ENCODE measurements around the gene CYRIA.

The CYRIA gene

DNA sequence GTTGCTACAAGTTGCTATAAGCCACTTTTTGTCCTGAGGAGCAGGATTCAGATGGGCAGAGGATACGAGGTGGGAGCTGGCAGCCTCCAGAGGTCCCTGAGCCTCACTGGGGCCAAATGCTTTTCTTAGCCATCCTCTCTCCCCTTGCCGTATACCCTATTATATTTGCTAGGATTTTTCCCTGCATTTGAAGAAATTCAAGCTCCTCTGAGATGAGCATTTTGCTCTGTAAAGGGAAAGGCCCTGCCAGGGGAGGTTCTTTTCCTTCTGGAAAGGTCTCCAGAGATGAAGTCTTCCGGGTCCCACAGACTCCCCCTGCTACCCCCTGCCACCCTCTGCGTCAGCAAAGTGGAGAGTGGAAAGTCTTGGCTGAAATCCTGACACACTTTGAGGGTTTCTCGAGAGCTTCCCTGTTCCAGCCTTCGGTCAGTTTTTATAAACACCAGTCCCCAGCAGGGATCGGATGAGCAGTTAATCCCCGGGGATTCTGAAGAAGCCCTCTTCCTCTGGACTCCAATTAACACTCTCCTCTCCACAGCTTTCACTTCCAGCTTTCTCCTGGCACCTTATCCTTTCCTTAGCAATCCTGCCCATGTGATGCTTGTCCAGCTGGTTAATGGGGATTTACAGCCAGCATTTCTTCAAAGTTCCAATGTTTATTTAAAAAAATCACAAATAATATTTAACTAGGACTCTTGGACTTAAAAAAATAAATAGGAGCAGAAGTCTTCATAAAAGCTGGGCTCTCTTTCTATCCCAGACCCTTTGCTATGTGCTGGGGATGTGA is 13.1 kb downstream of the CYRIA start:
- TF ChIP-seq, protein P1, sequence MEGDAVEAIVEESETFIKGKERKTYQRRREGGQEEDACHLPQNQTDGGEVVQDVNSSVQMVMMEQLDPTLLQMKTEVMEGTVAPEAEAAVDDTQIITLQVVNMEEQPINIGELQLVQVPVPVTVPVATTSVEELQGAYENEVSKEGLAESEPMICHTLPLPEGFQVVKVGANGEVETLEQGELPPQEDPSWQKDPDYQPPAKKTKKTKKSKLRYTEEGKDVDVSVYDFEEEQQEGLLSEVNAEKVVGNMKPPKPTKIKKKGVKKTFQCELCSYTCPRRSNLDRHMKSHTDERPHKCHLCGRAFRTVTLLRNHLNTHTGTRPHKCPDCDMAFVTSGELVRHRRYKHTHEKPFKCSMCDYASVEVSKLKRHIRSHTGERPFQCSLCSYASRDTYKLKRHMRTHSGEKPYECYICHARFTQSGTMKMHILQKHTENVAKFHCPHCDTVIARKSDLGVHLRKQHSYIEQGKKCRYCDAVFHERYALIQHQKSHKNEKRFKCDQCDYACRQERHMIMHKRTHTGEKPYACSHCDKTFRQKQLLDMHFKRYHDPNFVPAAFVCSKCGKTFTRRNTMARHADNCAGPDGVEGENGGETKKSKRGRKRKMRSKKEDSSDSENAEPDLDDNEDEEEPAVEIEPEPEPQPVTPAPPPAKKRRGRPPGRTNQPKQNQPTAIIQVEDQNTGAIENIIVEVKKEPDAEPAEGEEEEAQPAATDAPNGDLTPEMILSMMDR (IDR thresholded peaks at IDR 0.05; ENCODE audit: borderline replicate concordance, insufficient read depth, low read depth, low read length) = no peak
- no peak overlapping the region for H3K4me3 ChIP-seq (ENCODE audit: low read depth, low read length)

DNA sequence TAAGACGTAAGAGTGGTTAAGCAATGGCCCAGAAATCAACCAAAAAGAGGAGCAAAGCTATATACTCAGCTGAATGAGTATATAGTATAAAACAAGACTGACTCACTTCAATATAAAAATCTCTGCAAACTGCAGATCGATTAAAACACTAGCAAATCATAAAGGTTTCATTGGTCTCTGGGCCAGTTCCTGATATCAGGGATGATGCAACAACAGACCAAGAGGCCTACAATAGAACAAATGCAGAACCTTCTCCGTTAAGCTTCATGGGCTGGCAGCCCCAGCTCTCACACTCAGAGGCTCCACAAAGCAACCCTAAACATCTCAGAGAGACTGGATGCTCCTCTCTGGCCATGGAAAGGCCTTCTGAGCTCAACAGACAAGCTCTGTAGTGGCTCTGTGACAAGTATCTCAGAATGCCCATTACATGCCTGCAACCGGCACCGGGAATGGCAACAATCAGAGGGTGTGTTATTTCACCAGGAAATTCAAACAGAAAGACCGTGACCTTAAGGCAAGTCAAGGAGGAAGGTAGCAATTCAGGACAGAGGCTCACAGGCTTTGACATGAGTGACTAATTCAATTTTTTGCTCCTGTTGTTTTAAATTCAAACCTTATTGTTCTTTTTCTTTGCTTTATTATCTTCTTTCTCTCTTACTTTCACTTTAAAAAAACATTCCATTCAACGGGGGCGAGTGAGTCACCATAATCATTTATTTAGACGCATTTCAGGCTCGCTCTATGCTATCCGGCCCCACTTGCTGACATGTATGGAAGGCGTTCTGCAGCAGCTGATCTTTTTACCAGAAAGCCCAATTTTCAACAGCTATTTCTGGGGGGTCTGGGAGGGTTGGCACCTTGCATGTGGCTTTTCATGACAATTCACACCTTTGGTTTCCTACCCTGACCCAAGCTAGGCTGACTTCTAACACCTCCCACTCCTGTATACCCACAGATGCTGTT is 15.1 kb downstream of the CYRIA start:
- H3K4me3 ChIP-seq (ENCODE audit: low read depth, low read length) = no peak overlapping the region
- TF ChIP-seq, protein P1 (IDR thresholded peaks at IDR 0.05; ENCODE audit: borderline replicate concordance, insufficient read depth, low read depth, low read length) = no peak

DNA sequence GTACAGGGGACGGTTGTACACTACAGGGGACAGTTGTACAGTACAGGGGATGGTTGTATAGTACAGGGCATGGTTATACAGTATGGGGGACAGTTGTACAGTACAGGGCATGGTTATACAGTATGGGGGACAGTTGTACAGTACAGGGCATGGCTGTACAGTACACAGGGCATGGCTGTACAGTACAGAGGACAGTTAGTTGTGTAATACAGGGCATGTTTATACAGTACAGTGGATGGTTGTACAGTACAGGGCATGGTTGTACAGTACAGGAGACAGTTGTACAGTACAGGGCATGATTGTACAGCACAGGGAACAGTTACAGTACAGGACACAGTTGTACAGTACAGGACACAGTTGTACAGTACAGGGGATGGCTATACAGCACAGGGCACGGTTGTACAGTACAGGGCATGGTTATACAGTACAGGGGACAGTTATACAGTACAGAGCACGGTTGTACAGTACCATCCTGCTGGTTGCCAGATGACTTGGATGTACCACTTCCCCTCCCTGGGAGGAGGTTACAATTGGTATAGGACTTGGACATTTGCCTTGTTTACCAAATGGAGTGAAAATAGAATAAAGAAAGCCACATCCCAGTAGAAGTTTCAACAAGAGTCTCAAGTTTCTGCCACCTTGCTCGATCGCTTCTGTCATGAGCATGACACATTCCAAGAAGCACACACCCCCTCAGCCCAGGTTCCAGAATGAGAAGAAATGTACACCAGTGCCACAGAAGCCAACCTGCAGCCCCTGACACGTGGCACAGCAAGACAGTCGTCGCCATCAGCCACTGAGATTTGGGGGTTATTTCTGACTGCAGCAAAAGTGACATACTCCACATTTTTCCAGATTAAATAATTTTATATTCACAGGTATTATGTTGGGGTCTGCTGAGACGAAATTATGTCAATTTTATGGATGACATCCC is 16.0 kb downstream of the CYRIA start:
- no peak overlapping the region for H3K4me3 ChIP-seq (ENCODE audit: low read depth, low read length)
- TF ChIP-seq, protein P1 (IDR thresholded peaks at IDR 0.05; ENCODE audit: borderline replicate concordance, insufficient read depth, low read depth, low read length) = no peak

DNA sequence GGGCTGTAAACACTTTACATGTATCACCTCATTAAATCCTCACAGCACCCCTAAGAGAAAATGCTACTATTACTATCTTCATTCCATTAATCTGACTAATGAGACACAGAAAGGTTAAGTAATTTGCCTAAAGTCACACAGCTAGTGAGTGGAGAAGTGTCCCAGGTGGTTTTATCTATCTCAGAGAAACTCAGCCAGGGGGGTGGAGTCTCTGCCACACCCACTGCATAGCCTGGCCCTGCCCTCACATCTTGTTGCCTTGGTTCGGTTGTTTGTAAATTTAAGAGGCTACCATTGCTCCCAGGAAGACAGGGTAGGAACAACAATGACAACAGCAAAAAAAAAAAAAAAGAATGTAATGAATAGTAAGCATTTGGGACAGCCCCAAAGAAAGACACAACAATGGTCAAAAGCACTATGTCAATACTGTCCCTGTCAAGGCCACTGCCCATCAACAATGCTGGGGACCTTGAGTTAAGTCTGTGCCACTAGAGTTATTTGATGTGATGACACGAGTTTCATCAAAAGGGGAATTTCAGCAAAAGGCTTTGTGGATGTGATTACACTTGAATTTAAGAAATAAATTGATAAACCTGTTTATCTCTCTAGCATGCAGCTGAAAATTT is 17.5 kb downstream of the CYRIA start:
- no peak overlapping the region for H3K4me3 ChIP-seq (ENCODE audit: low read depth, low read length)
- TF ChIP-seq, protein P1 (IDR thresholded peaks at IDR 0.05; ENCODE audit: borderline replicate concordance, insufficient read depth, low read depth, low read length) = no peak

DNA sequence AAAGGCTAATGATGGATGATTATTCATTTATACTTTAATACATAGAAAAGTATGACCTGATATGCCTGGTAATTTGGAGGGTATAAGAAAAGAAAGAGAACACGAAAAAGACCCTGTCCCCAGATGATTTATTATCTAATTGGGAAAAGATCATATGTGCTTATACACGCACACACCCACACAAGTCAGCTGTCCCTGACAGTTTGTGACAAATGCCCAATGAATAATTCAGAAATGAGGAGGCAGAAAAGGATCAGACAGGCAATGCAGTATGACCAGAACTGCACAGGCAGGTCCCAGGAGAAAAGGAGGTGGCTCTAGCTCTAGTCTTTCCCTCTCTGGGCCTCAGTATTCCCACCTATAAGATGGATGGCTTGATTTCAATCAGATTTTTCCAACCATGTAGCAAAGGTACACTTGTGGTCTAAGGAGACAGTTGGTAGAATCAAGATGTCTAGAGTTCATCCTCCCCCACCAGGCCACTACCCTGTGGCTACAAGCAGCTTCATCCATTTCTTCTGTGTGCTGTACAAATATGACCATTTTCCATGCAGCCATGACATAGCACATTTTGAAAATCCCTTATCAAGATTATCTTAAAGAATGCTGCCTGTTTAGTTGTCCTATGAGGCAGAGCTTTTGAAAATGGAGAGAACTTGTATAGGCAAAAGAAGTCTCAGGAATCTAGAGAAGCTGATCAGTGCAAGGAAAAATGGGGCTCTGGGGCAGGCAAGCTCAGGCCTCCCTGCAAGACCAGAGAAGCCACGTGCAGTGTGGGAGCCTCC is 19.7 kb downstream of the CYRIA start:
- TF ChIP-seq, protein P1 (IDR thresholded peaks at IDR 0.05; ENCODE audit: borderline replicate concordance, insufficient read depth, low read depth, low read length) = no peak
- H3K4me3 ChIP-seq (ENCODE audit: low read depth, low read length) = no peak overlapping the region
